ENCODE data around the gene HSD17B2.

GRCh38 chr16:82067042-82067803 is 32.2 kb downstream of the HSD17B2 start:
- TF ChIP-seq POLR2A (IDR thresholded peaks at IDR 0.05; ENCODE audit: low read depth) (no peak), CTCF (IDR thresholded peaks at IDR 0.05) (no peak), POLR2AphosphoS5 (IDR thresholded peaks at IDR 0.05) (no peak), EP300 (IDR thresholded peaks at IDR 0.05) (no peak)

All from esophagus muscularis mucosa (tissue), 4 donors.